NCI-H774 (cell line): Measurements from ENCODE around the gene DAAM1.

Experiments used
- DNase-seq: peaks from one replicate; lab custom pipeline; 2025; lab: John Stamatoyannopoulos, UW

Gene DAAM1

GRCh38 chr14:59314953-59315599 is 126.6 kb downstream of the DAAM1 start:
- no peak for DNase-seq

- DNase-seq = no peak
Measured at GRCh38 chr14:59316151-59316830, 127.8 kb downstream of the DAAM1 start.

GRCh38 chr14:59317346-59317745 is 128.9 kb downstream of the DAAM1 start:
- no peak for DNase-seq

- no peak for DNase-seq
Measured at GRCh38 chr14:59317798-59318505, 129.5 kb downstream of the DAAM1 start.

- DNase-seq = no peak
Measured at GRCh38 chr14:59318908-59319307, 130.4 kb downstream of the DAAM1 start.

GRCh38 chr14:59320361-59320760 is 131.9 kb downstream of the DAAM1 start:
- DNase-seq = no peak

GRCh38 chr14:59320763-59321625 is 132.5 kb downstream of the DAAM1 start:
- no peak for DNase-seq

- no peak for DNase-seq
Measured at GRCh38 chr14:59321626-59321949, 133.1 kb downstream of the DAAM1 start.

- no peak for DNase-seq
Measured at GRCh38 chr14:59325906-59326305, 137.4 kb downstream of the DAAM1 start.

- no peak for DNase-seq
Measured at GRCh38 chr14:59328454-59328853, 140.0 kb downstream of the DAAM1 start.

GRCh38 chr14:59330455-59330854 is 142.0 kb downstream of the DAAM1 start:
- no peak for DNase-seq

GRCh38 chr14:59331217-59331616 is 142.8 kb downstream of the DAAM1 start:
- no peak for DNase-seq

- no peak for DNase-seq
Measured at GRCh38 chr14:59332727-59333126, 144.3 kb downstream of the DAAM1 start.

GRCh38 chr14:59333235-59333634 is 144.8 kb downstream of the DAAM1 start:
- no peak for DNase-seq

GRCh38 chr14:59333668-59334067 is 145.2 kb downstream of the DAAM1 start:
- DNase-seq = no peak

- no peak for DNase-seq
Measured at GRCh38 chr14:59334253-59334652, 145.8 kb downstream of the DAAM1 start.

- DNase-seq = no peak
Measured at GRCh38 chr14:59336098-59336497, 147.6 kb downstream of the DAAM1 start.

- DNase-seq = no peak
Measured at GRCh38 chr14:59336706-59337105, 148.2 kb downstream of the DAAM1 start.

GRCh38 chr14:59337141-59337611 is 148.7 kb downstream of the DAAM1 start:
- no peak for DNase-seq

- DNase-seq = no peak
Measured at GRCh38 chr14:59338761-59339160, 150.3 kb downstream of the DAAM1 start.

- DNase-seq = no peak
Measured at GRCh38 chr14:59339524-59340330, 151.3 kb downstream of the DAAM1 start.
